Esophagus muscularis mucosa (tissue), 4 donors: ENCODE measurements around the gene STAT5B.

Source experiments
- EP300 ChIP-seq: sonication (generic); formaldehyde crosslinking; IDR thresholded peaks from one replicate; pipeline ENCODE4 v1.6.1; 2017; ENCODE audit warnings: antibody characterized with exemption
- POLR2A ChIP-seq: fragments of 450-650 bp; IDR thresholded peaks from one replicate; pipeline ENCODE4 v1.6.1; 2017; ENCODE audit warnings: antibody characterized with exemption, moderate library complexity, mild to moderate bottlenecking, low read depth
- TF ChIP-seq, protein P1 (sequence below), 3 experiments: fragments of 200-600 bp in 2 of 3; fragments of 450-650 bp in 1 of 3; sonication (generic) in 2 of 3; IDR thresholded peaks; one replicate each; pipeline ENCODE4 v1.5.1; 2017 to 2019; ENCODE audit warnings: antibody characterized with exemption in 3 of 3, mild to moderate bottlenecking in 2 of 3, moderate library complexity in 1 of 3

DNA sequence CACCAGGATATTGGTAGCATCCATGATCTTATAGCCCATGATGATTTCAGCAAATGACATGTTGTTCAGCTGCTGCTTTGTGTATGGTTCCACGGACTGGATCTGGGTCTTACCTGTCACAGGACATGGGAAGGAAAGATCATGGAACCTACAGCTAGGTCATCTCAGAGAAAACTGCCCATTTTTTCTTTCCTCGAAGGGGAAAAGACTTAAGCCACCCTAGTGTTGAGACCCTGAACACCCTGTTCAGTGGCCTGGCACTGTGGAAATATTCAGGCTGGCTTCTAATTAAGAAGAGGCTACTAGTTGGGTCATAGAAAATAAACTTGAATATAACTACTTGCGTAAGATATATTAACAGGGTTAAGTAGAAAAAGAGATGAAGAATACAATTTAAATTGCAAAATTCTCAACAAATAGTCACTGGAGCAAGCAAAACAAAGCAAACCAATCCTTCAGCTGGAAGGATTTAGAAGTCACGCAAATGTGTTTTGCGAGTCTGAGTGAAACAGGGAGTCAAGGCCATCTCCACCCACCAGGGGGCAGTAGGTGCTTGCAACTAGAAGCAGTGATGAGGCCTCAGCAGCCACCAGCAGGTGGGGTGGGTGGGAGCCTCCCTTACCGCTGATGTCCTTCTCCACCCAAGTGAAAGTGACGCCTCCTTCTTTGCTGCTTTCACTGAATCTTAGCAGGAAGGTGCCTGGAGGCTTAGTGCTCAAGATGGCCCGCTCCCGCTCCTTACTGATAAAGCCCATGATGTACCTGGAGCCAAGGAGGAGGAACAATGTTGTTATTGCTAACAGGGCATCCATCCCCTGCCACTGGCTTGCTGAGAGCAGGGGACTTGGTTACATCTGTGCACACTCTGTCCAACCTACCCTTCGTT, 46.4 kb upstream of the STAT5B start:
- TF ChIP-seq POLR2A = no peak
- TF ChIP-seq, protein P1, sequence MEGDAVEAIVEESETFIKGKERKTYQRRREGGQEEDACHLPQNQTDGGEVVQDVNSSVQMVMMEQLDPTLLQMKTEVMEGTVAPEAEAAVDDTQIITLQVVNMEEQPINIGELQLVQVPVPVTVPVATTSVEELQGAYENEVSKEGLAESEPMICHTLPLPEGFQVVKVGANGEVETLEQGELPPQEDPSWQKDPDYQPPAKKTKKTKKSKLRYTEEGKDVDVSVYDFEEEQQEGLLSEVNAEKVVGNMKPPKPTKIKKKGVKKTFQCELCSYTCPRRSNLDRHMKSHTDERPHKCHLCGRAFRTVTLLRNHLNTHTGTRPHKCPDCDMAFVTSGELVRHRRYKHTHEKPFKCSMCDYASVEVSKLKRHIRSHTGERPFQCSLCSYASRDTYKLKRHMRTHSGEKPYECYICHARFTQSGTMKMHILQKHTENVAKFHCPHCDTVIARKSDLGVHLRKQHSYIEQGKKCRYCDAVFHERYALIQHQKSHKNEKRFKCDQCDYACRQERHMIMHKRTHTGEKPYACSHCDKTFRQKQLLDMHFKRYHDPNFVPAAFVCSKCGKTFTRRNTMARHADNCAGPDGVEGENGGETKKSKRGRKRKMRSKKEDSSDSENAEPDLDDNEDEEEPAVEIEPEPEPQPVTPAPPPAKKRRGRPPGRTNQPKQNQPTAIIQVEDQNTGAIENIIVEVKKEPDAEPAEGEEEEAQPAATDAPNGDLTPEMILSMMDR (IDR thresholded peaks at IDR 0.05) = peak; percentile 98 to 100 (median 99)
- no peak for TF ChIP-seq EP300
